Upper lobe of left lung (tissue), 6 donors: Measurements from ENCODE around the gene FBXL17. TPM values are rescaled to one million over a fixed set of nuclear protein-coding genes. Genes with fewer than 3 reads are reported as not detected.

ENCODE experiments used
- ATAC-seq, 2 donors: fragments of 200-7000 bp; cut with Tn5 transposase; one replicate each; pipeline ENCODE4 v1.9.1; 2022; ENCODE audit warnings: mild to moderate bottlenecking in 2 of 2, moderate library complexity in 2 of 2; ENCODE audit not compliant: low FRiP score in 2 of 2
- DNase-seq, 2 donors: peaks; one replicate each; pipeline ENCODE4 v3.0.0-alpha.2; 2019 to 2020
- H3K27ac ChIP-seq, 4 donors: fragments of 200-600 bp; sonication (generic); one replicate each; pipeline ENCODE4 v1.5.1; 2016 to 2019
- H3K27me3 ChIP-seq, 4 donors: fragments of 200-600 bp; sonication (generic); one replicate each; pipeline ENCODE4 v1.5.1; 2017 to 2019
- H3K36me3 ChIP-seq, 4 donors: fragments of 200-600 bp; sonication (generic); one replicate each; pipeline ENCODE4 v1.5.1; 2016 to 2019
- H3K4me1 ChIP-seq, 4 donors: fragments of 200-600 bp; sonication (generic); one replicate each; pipeline ENCODE4 v1.5.1; 2018 to 2019
- H3K4me3 ChIP-seq, 4 donors: fragments of 200-600 bp; sonication (generic); one replicate each; pipeline ENCODE4 v1.5.1; 2017 to 2019; ENCODE audit warnings: mild to moderate bottlenecking in 2 of 4, moderate library complexity in 1 of 4
- H3K9me3 ChIP-seq, 4 donors: fragments of 200-600 bp; sonication (generic); one replicate each; pipeline ENCODE4 v1.5.1; 2018 to 2019
- CTCF ChIP-seq, 6 experiments: fragments of 450-650 bp in 4 of 6; fragments of 200-600 bp in 2 of 6; sonication (generic) in 2 of 6; IDR thresholded peaks; one replicate each; pipeline ENCODE4 v1.5.1; 2016 to 2019; ENCODE audit warnings: antibody characterized with exemption in 6 of 6
- EP300 ChIP-seq, 4 donors: sonication (generic); formaldehyde crosslinking; IDR thresholded peaks; one replicate each; pipeline ENCODE4 v1.5.1; 2017; ENCODE audit warnings: antibody characterized with exemption in 4 of 4, control low read depth in 2 of 4
- POLR2A ChIP-seq, 4 donors: fragments of 450-650 bp; IDR thresholded peaks; one replicate each; pipeline ENCODE4 v1.5.1; 2016 to 2017; ENCODE audit warnings: antibody characterized with exemption in 4 of 4, mild to moderate bottlenecking in 2 of 4
- POLR2AphosphoS5 ChIP-seq, 2 donors: sonication (generic); formaldehyde crosslinking; IDR thresholded peaks; one replicate each; pipeline ENCODE4 v1.5.1; 2017; ENCODE audit warnings: antibody characterized with exemption in 2 of 2
- WGBS, 2 donors: methylation state at CpG; one replicate each; pipeline ENCODE4 v1.1.5; 2017 to 2018; 5-methylcytosine and 5-hydroxymethylcytosine counted together
- total RNA-seq, 6 donors: library from RNA; depleted of rRNA in 4 of 6; stranded (reverse); fragments of >200 nt in 4 of 6; gene quantifications; one replicate each; pipeline versions ENCODE4 v1.1.0 to v1.2.1, GENCODE V29; 2016 to 2021
- donor health status: DM: no; HTN: no; CAD: no; lungs with moderate emphysema.
- donor health status: DM: no; HTN: yes; CAD: no; lungs with severe emphysema.

The FBXL17 gene
- total RNA-seq, 6 donors from 2014 or later = 10.0 to 47.1 (median 16.9) TPM

GRCh38 chr5:108214857-108215256, 167.0 kb downstream of the FBXL17 start:
- Histone ChIP-seq H3K36me3 (no peaks in the 10 kb centered on the region), H3K27ac (no peak overlapping the region), H3K27me3 (no peaks in the 10 kb centered on the region), H3K4me1 (no peaks in the 10 kb centered on the region), H3K9me3 (peaks cover 0 to 7% (median 0%) of the 10 kb centered on the region in 4 donors), H3K4me3 (no peak overlapping the region)
- no peak for ATAC-seq
- no peak for DNase-seq
- TF ChIP-seq EP300 (IDR thresholded peaks at IDR 0.05) (no peak), CTCF (IDR thresholded peaks at IDR 0.05) (no peak), POLR2AphosphoS5 (IDR thresholded peaks at IDR 0.05) (no peak), POLR2A (IDR thresholded peaks at IDR 0.05) (no peak)

- WGBS, 2 donors = 76 to 90% methylated on average over 1 to 3 of the region's 3 CpGs
- H3K27ac ChIP-seq = no peak overlapping the region
- no peak overlapping the region for H3K4me3 ChIP-seq
- no peaks in the 10 kb centered on the region for H3K27me3 ChIP-seq
- peaks cover 0 to 7% (median 0%) of the 10 kb centered on the region in 4 donors for H3K9me3 ChIP-seq
- TF ChIP-seq EP300 (IDR thresholded peaks at IDR 0.05) (no peak), POLR2AphosphoS5 (IDR thresholded peaks at IDR 0.05) (no peak), CTCF (IDR thresholded peaks at IDR 0.05) (no peak), POLR2A (IDR thresholded peaks at IDR 0.05) (no peak)
- ATAC-seq (no peak), DNase-seq (peak in 1 of 2 donors; percentile 31)
- H3K36me3 ChIP-seq = no peaks in the 10 kb centered on the region
- H3K4me1 ChIP-seq = no peaks in the 10 kb centered on the region
Observed at GRCh38 chr5:108212775-108213346, 169.0 kb downstream of the FBXL17 start.

GRCh38 chr5:108206707-108207106, 175.2 kb downstream of the FBXL17 start:
- 79 to 82% methylated on average over 2 of the region's 2 CpGs for WGBS, 2 donors
- Histone ChIP-seq H3K9me3 (no peaks in the 10 kb centered on the region), H3K27ac (no peak overlapping the region), H3K4me3 (no peak overlapping the region), H3K4me1 (no peaks in the 10 kb centered on the region), H3K36me3 (no peaks in the 10 kb centered on the region), H3K27me3 (no peaks in the 10 kb centered on the region)
- no peak for ATAC-seq
- TF ChIP-seq POLR2AphosphoS5 (IDR thresholded peaks at IDR 0.05) (no peak), CTCF (IDR thresholded peaks at IDR 0.05) (no peak), POLR2A (IDR thresholded peaks at IDR 0.05) (no peak), EP300 (IDR thresholded peaks at IDR 0.05) (no peak)
- DNase-seq = no peak

GRCh38 chr5:108201721-108202120, 180.2 kb downstream of the FBXL17 start:
- H3K4me1 ChIP-seq = no peaks in the 10 kb centered on the region
- H3K27me3 ChIP-seq = no peaks in the 10 kb centered on the region
- TF ChIP-seq POLR2A (IDR thresholded peaks at IDR 0.05) (no peak), EP300 (IDR thresholded peaks at IDR 0.05) (no peak), POLR2AphosphoS5 (IDR thresholded peaks at IDR 0.05) (no peak), CTCF (IDR thresholded peaks at IDR 0.05) (no peak)
- H3K27ac ChIP-seq = no peak overlapping the region
- no peaks in the 10 kb centered on the region for H3K36me3 ChIP-seq
- H3K4me3 ChIP-seq = no peak overlapping the region
- ATAC-seq (no peak), DNase-seq (no peak)
- no peaks in the 10 kb centered on the region for H3K9me3 ChIP-seq

- Histone ChIP-seq H3K27me3 (no peaks in the 10 kb centered on the region), H3K9me3 (no peaks in the 10 kb centered on the region), H3K27ac (no peak overlapping the region), H3K4me1 (no peaks in the 10 kb centered on the region), H3K36me3 (no peaks in the 10 kb centered on the region), H3K4me3 (no peak overlapping the region)
- TF ChIP-seq POLR2AphosphoS5 (IDR thresholded peaks at IDR 0.05) (no peak), POLR2A (IDR thresholded peaks at IDR 0.05) (no peak)
- DNase-seq (no peak), ATAC-seq (no peak)
Observed at GRCh38 chr5:108196276-108196675, 185.6 kb downstream of the FBXL17 start.
